NCI-H1092 (cell line): ENCODE data around the gene CACNA1D.

Source experiments
- DNase-seq: peaks from one replicate; lab custom pipeline; 2025; lab: John Stamatoyannopoulos, UW

CACNA1D gene

DNA sequence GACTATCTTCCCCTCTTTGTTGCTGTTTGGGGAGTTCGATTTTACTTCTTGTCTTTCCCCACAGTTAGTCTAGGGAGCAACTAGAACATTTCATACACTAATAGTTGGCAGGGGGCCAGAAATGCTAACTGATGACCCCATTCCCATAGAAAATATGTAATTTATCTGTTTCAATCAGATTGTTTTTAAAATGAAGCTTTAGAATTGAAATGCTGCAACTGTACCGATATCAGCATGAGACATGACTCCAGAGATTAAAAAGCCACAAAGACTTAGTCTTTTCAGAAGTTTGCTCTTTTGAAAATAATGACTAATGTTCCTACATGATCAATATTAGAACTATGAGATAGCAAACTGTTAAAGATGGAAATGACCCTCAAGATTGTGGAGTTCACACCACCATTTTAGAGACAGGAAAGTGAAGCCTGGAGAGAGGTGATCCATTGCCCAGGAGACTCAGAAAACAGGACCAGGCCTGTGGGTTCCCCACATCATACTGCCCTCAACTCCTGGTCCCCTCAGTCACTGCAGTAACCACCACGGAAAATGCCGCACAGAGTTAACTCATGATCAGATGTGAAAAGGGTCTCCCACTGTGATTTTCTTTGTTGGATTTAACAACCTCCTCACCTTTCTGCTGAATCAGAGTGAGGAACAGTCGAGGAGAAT lies 221.5 kb downstream of the CACNA1D start:
- DNase-seq, result no peak

DNA sequence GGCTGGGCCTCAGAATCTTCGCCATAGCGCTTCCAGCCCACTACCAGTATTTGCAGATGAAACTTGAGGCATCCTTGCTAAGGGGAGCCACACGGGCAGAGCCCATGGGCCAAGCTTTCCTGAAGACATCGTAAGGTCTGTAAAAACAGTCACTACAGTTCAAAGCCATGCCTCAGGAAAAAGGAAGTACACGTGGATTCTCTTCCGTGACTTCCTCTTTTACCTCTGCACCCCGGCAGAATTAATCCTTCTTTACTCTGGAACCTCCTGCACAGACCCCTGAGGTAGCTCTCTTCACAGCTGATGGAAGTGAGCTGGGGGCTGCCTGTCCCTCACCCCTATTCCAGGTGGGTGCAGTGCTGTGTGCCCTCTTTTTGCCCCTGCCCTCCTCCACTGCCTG lies 222.6 kb downstream of the CACNA1D start:
- DNase-seq, result no peak

DNA sequence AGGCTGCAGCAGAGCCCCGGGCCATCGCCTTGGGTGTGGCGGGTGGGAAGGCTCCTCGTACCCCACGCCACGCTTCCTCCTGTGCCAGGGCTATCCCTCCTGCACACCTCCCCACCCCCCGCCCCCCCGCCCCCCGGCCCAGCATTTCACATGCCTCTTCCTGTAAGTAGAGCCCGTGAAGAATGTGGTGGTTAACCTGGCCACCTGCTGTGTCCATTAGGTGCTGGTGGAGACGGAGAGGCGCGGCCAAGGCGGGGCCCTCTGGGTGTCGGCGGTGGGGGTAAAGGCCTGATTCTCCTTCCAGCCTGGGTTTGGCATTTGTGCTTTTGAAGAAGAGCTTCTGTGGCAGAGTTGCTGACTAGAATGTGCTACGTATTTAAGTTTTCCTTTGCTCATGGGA lies 224.1 kb downstream of the CACNA1D start:
- DNase-seq, result no peak

- no peak for DNase-seq
Measured at GRCh38 chr3:53719796-53720195, 225.4 kb downstream of the CACNA1D start.

GRCh38 chr3:53721187-53722119 lies 227.0 kb downstream of the CACNA1D start:
- DNase-seq, result no peak

DNA sequence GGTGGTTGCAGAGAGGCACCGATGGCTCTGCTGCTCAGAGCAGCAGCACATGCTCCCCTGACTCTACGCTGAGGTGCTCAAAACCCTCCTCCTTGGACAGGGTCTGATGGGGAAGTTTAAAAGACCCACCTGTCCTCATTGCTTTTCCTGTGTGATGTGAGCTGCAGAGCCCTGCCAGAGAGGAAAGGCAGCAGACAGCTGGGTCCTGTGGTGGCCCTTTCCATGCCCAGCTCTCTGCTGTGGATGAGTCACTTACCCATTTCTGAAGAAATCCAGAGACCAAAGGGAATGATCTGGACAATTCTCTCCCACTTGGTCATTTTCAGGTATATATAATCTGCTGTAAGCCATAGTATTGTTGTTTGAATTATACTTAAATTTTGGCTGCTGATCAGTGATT lies 230.2 kb downstream of the CACNA1D start:
- no peak for DNase-seq

DNA sequence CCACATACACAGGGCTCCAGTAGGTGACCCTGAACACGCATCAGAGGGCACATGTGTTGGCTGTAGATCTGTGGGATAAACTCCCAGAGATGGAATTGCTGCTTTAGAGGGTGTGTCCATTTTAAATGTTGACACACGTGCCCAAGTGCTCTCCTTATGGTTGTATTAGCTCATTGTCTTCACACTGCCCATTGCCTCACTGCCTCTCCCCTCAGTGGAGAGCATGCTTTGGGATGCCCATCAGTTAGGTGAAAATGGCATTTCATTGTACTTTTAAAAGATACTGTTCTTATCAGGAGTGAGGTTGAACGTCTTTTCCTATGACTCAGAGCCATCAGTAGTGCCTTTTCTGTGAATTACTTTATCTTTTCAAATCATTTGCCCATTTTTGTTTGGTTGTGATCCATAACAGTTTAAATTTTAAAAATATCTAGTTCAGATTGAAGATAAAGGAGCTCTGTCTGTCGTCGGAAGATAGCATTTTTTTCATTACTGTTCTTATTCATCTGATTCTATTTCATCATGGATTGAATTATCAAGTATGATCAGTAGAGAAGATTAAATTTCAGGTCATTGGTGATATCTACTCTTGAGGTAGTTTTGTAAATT lies 231.1 kb downstream of the CACNA1D start:
- DNase-seq, result no peak

GRCh38 chr3:53726643-53727042 lies 232.2 kb downstream of the CACNA1D start:
- DNase-seq, result no peak

GRCh38 chr3:53728606-53729005 lies 234.2 kb downstream of the CACNA1D start:
- DNase-seq, result no peak

GRCh38 chr3:53729159-53729558 lies 234.7 kb downstream of the CACNA1D start:
- no peak for DNase-seq

- DNase-seq, result no peak
Measured at GRCh38 chr3:53729618-53730017, 235.2 kb downstream of the CACNA1D start.

DNA sequence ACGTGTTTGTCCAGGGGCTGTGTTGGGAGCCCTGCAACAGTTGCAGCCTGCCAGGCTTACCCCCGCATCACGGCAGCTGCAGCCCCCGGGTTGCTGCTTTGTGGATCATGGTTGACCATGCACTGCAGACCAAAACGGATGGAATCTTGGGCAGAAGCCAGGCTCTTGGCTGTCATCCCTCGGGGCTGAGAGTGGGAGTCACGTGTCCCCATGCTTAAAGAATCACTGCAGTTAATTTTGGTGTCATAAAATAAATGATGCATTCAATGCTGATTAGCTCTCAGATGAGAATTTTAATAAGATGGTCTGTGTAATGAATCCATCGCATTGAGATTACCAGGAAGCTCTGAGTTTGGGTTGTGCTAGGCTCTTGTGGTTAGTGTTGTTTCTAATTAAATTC lies 236.2 kb downstream of the CACNA1D start:
- DNase-seq, result peak; percentile 58

- no peak for DNase-seq
Measured at GRCh38 chr3:53731934-53732624, 237.7 kb downstream of the CACNA1D start.

- no peak for DNase-seq
Measured at GRCh38 chr3:53733446-53733845, 239.0 kb downstream of the CACNA1D start.

GRCh38 chr3:53739966-53740365 lies 245.6 kb downstream of the CACNA1D start:
- no peak for DNase-seq

- no peak for DNase-seq
Measured at GRCh38 chr3:53740956-53741355, 246.5 kb downstream of the CACNA1D start.

DNA sequence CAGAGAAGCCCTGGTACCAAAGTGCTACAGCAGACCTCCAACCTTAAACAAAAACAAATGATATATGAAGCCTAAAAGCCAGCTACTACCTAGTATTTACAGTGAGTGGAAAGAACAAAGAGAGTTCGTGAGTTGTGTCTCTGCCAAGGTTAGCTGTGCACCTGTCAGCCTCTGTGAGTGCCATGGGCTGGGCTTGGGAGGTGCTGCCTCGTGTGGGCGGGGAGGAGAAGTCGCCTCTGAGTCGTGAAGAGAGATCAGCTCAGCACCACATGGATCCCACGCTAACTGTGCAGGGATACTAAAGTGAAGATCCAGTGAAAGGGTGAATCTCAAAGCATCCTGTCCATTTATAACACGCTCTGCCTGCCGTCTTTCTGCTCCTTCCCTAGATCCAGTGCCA lies 249.9 kb downstream of the CACNA1D start:
- DNase-seq, result peak; percentile 70

DNA sequence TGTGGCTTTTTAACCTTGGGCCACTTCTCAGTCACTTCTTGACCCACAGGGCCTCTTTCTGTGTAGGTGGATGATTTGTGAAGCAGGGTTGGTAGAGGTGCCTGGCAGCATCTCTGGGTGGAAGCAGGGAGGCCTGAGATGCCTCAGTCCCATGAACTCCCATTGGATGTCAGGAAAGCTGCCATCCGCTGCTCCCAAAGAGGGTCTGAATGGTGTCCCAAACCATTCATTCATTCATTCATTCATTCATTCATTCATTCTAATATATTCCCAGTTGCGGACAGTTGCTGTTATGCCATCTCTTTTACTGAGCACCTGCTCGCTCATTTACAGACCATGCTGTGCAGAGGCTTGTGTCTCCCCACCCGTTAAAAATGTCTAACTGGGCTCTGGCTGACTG lies 253.1 kb downstream of the CACNA1D start:
- DNase-seq, result no peak

GRCh38 chr3:53748512-53749271 lies 254.3 kb downstream of the CACNA1D start:
- DNase-seq, result no peak

DNA sequence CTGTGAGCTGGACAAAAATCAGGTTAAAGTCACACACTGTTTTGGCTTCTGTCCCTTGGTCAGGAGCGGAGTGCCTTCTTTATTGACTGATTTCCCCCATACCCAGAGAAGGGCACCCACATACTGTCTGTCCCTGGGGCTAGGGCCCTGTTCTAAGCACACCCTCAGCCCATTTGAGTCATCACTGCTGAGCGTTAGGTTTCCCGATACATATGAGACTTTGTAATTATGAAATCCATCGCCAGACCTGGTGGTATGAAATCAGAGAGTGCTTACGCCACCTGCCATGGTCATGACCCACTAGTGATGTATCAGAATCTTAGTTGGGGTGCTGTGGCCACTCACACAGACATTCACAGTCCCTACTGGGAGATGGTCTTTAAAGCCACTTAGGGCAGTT lies 255.0 kb downstream of the CACNA1D start:
- DNase-seq, result no peak
